ENCODE results near the gene P2RX7. TPM values are rescaled to one million over a fixed set of nuclear protein-coding genes. Genes with fewer than 3 reads are reported as not detected.
A peak's percentile ranks its signal among the peaks of the same experiment; 100 is the strongest.

P2RX7 gene
- total and polyA plus RNA-seq, 2 donors (not counting 3 experiments of a cell fraction or from before 2014, with no cell fraction given), result 1.3 to 8.1 TPM

- no peaks in the 10 kb centered on the region for H3K9me1 ChIP-seq (replicated peaks; ENCODE audit: control insufficient read depth, extremely low read depth, insufficient read depth, low read length)
- peak within 1 kb of the TSS; percentile 94 for H3K9ac ChIP-seq (replicated peaks; ENCODE audit: extremely low read depth, insufficient read depth, low read length)
- peak within 1 kb of the TSS; percentile 59 for H3K27ac ChIP-seq (ENCODE audit: insufficient read depth, low read depth, low read length)
- intact Hi-C loops (cut with micrococcal nuclease), result loop anchor here (1.0 to 5.0 kb wide), 4 partner anchors 20 to 148 kb away; no protein-coding TSS in a partner anchor
- POLR2A ChIA-PET, result no interaction called here
- no peaks in the 10 kb centered on the region for H3K27me3 ChIP-seq (ENCODE audit: control insufficient read depth in 2 of 2, insufficient read depth in 2 of 2, low read length in 2 of 2)
- H4K20me1 ChIP-seq (replicated peaks; ENCODE audit: control insufficient read depth, extremely low read depth, insufficient read depth, low read length), result no peaks in the 10 kb centered on the region
- DNase-seq (ENCODE audit: low read depth, low spot score) (peak; percentile 76), FAIRE-seq (peak; percentile 53)
- no peaks in the 10 kb centered on the region for H3K36me3 ChIP-seq (ENCODE audit: control insufficient read depth in 2 of 2, extremely low read depth in 1 of 2, insufficient read depth in 2 of 2, low read length in 2 of 2)
- dilution Hi-C loops (cut with MboI; ENCODE audit: extremely low pct_ligation_motif_present, low sequenced_read_pairs), result no loop called here
- peak within 1 kb of the TSS; percentile 53 for H2AFZ ChIP-seq (ENCODE audit: low read depth, low read length)
- CTCF ChIA-PET, result interaction anchor here (0.9 to 1.0 kb wide), 3 partner anchors 28 to 150 kb away, joined by 3 read pairs; no protein-coding TSS in a partner anchor
- no peak for TF ChIP-seq GATA2 (IDR thresholded peaks at IDR 0.05; ENCODE audit: insufficient read depth, insufficient read length, low read depth, low read length)
- peak; percentile 78 for TF ChIP-seq POLR2A (IDR thresholded peaks at IDR 0.05; ENCODE audit: low read depth, low read length)
- TF ChIP-seq POLR2AphosphoS5 (IDR thresholded peaks at IDR 0.05; ENCODE audit: insufficient read depth, low read depth, low read length), result peak; percentile 76
- no peak for TF ChIP-seq JUN (IDR thresholded peaks at IDR 0.05; ENCODE audit: borderline replicate concordance, insufficient read depth, insufficient read length, low read depth)
- no peak for TF ChIP-seq EZH2 (IDR thresholded peaks at IDR 0.05; ENCODE audit: borderline replicate concordance, low read depth, low read length, severe bottlenecking)
- peak; percentile 16 to 23 for TF ChIP-seq CTCF (IDR thresholded peaks at IDR 0.05; ENCODE audit: extremely low read depth in 1 of 2, insufficient read depth in 1 of 2, low read depth in 1 of 2, low read length in 2 of 2)
- no peak for TF ChIP-seq MYC (IDR thresholded peaks at IDR 0.05; ENCODE audit: low read depth, low read length)
- TSS peak; percentile 32 for BruUV-seq (replicated peaks)
- H3K9me3 ChIP-seq (replicated peaks; ENCODE audit: control insufficient read depth, insufficient read depth, low read length), result no peaks in the 10 kb centered on the region
- H3K4me1 ChIP-seq (ENCODE audit: control insufficient read depth, extremely low read depth, insufficient read depth, low read length), result peaks cover 23% of the 10 kb centered on the region
- peak within 1 kb of the TSS; percentile 35 to 75 (median 52) for H3K4me3 ChIP-seq (replicated peaks in 1 of 3; ENCODE audit: insufficient read depth in 1 of 3, low read depth in 1 of 3, low read length in 3 of 3)
- H3K4me2 ChIP-seq (ENCODE audit: insufficient read depth, low read length), result peak within 1 kb of the TSS; percentile 75
- no peaks in the 10 kb centered on the region for H3K79me2 ChIP-seq (ENCODE audit: control insufficient read depth, insufficient read depth, low read length)
Measured at GRCh38 chr12:121209624-121210572, 77.2 kb downstream of the P2RX7 start, which contains the start of gene P2RX4. P2RX4 (plus strand) TSS chr12:121210129; CDS start chr12:121210165, 36 bp downstream.

Measured in endothelial cell of umbilical vein (primary cell).